ENCODE data around the gene MMADHC. TPM values are rescaled to one million over a fixed set of nuclear protein-coding genes. Genes with fewer than 3 reads are reported as not detected.
A peak's percentile ranks its signal among the peaks of the same experiment; 100 is the strongest.
"Not testable (repeated sequence)": the region's sequence is repeated elsewhere in the genome, so short reads cannot be mapped to it uniquely, and the experiment has no call there.

MMADHC gene
- polyA plus RNA-seq, 2 of the 4 experiments (the other 2 are of a cell fraction), result 103 to 180 TPM

DNA sequence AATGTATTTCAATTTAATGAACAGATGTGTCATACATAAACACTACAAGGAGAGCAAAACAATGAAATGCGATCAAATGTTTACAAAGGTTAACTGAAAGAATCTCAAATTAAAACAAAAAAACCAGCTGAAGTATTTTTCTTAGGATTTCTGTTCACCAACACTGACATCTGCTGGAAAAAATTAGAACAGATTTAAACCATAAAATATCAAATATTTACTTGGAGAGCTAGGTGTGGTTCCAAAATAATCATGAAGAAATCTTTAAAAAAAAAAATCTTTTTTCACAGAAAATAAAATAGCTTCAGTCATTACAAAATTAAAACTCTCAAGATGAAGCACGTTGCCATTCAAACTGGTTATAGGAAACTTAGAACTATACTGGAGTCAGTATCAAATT is 13.8 kb downstream of the MMADHC start:
- no peak overlapping the region for H3K4me3 ChIP-seq
- no peak for TF ChIP-seq MYC (IDR thresholded peaks at IDR 0.05; ENCODE audit: borderline replicate concordance, low read length)
- TF ChIP-seq, protein P1, sequence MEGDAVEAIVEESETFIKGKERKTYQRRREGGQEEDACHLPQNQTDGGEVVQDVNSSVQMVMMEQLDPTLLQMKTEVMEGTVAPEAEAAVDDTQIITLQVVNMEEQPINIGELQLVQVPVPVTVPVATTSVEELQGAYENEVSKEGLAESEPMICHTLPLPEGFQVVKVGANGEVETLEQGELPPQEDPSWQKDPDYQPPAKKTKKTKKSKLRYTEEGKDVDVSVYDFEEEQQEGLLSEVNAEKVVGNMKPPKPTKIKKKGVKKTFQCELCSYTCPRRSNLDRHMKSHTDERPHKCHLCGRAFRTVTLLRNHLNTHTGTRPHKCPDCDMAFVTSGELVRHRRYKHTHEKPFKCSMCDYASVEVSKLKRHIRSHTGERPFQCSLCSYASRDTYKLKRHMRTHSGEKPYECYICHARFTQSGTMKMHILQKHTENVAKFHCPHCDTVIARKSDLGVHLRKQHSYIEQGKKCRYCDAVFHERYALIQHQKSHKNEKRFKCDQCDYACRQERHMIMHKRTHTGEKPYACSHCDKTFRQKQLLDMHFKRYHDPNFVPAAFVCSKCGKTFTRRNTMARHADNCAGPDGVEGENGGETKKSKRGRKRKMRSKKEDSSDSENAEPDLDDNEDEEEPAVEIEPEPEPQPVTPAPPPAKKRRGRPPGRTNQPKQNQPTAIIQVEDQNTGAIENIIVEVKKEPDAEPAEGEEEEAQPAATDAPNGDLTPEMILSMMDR (IDR thresholded peaks at IDR 0.05), result peak; percentile 47; the same call in 2 of the 3 replicates
- H3K27ac ChIP-seq, result no peak overlapping the region
- ChIA-PET CTCF (interaction anchor here (0.6 to 1.7 kb wide), 6 partner anchors 10 to 1847 kb away, joined by 3 to 6 read pairs (median 4); no protein-coding TSS in a partner anchor), POLR2A (interaction anchor here (0.6 kb wide), 1 partner anchor 898 kb away, joined by 3 read pairs; no protein-coding TSS in a partner anchor)
- no peak overlapping the region for H3K4me2 ChIP-seq
- no peak for ATAC-seq
- FAIRE-seq, result no peak
- DNase-seq (ENCODE audit: low read depth in 1 of 2, low spot score in 1 of 2), result no peak
- no peaks in the 10 kb centered on the region for H3K9me3 ChIP-seq
- WGBS (ENCODE audit: missing lambda C conversion rate), result 41% methylated on average over 2 of the region's 2 CpGs
- H3K4me1 ChIP-seq, result no peaks in the 10 kb centered on the region; the same call in 2 of the 3 replicates

- Histone ChIP-seq H3K27ac (no peak overlapping the region), H3K9me3 (no peaks in the 10 kb centered on the region), H3K4me1 (no peaks in the 10 kb centered on the region; the same call in 2 of the 3 replicates), H3K4me3 (no peak overlapping the region), H3K4me2 (no peak overlapping the region)
- FAIRE-seq (no peak), DNase-seq (ENCODE audit: low read depth in 1 of 2, low spot score in 1 of 2) (no peak), ATAC-seq (no peak)
- TF ChIP-seq MYC (IDR thresholded peaks at IDR 0.05; ENCODE audit: borderline replicate concordance, low read length) (no peak), POLR2AphosphoS2 (conservative IDR thresholded peaks at IDR 0.05; ENCODE audit: low read length) (no peak)
- ChIA-PET POLR2A (interaction anchor here (0.6 to 1.0 kb wide), 3 partner anchors 10 to 15 kb away, joined by 3 to 4 read pairs (median 3); partner anchors contain the start of gene MMADHC), CTCF (interaction anchor here (0.6 to 1.7 kb wide), 6 partner anchors 9 to 1667 kb away, joined by 3 to 6 read pairs (median 3); no protein-coding TSS in a partner anchor)
- WGBS (ENCODE audit: missing lambda C conversion rate), result 83% methylated on average over 6 of the region's 6 CpGs
Measured at GRCh38 chr2:149572102-149572953, 15.2 kb downstream of the MMADHC start.

GRCh38 chr2:149568138-149568537 is 19.4 kb downstream of the MMADHC start:
- no peak overlapping the region for H3K4me3 ChIP-seq
- ATAC-seq (no peak), DNase-seq (ENCODE audit: low read depth in 1 of 2, low spot score in 1 of 2) (no peak), FAIRE-seq (no peak)
- H3K27ac ChIP-seq, result no peak overlapping the region
- H3K4me1 ChIP-seq, result no peaks in the 10 kb centered on the region
- 94% methylated on average over 3 of the region's 3 CpGs for WGBS (ENCODE audit: missing lambda C conversion rate)
- no peaks in the 10 kb centered on the region for H3K9me3 ChIP-seq
- CTCF ChIA-PET, result no interaction called here
- no peak overlapping the region for H3K4me2 ChIP-seq
- peak; percentile 83 for TF ChIP-seq MAFK (IDR thresholded peaks at IDR 0.05; ENCODE audit: partially characterized antibody)
- no peak for TF ChIP-seq ZFP36 (IDR thresholded peaks at IDR 0.05; ENCODE audit: borderline replicate concordance, partially characterized antibody)
- TF ChIP-seq EHMT2 (IDR thresholded peaks at IDR 0.05; ENCODE audit: low read depth), result no peak
- no peak for TF ChIP-seq KDM1A (IDR thresholded peaks at IDR 0.05; ENCODE audit: low read depth)
- POLR2A ChIA-PET, result no interaction called here

DNA sequence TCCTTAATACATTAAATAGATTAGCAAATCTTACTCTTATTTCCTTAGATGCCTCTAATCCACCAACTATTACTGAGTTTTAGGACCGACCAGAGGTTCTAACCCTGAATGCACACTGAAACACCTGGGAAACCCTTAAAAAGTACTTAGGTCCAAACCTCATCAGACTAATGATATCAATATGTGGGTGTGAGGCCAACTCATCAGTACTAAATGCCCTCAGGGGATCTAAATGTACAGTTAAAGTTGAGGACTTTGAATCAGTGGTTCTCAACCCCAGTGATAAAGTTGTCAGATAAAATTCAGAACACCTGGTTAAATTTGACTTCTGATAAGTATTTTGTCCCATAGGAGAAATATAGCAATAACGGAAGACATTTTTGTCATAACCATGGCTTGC is 20.9 kb downstream of the MMADHC start:
- TF ChIP-seq RARB (CRISPR knock-in tag; IDR thresholded peaks at IDR 0.05), result no peak
- no peak for TF ChIP-seq FOXS1 (CRISPR knock-in tag; IDR thresholded peaks at IDR 0.05)
- TF ChIP-seq CHD2 (IDR thresholded peaks at IDR 0.05; ENCODE audit: low read length, partially characterized antibody), result no peak
- H3K9me3 ChIP-seq, result no peaks in the 10 kb centered on the region
- DNase-seq (ENCODE audit: low read depth in 1 of 2, low spot score in 1 of 2), result no peak
- ChIA-PET POLR2A (no interaction called here), CTCF (no interaction called here)
- no peak overlapping the region for H3K27ac ChIP-seq
- H3K4me3 ChIP-seq, result no peak overlapping the region
- peaks cover 4% of the 10 kb centered on the region; the same call in 1 of the 3 replicates for H3K4me1 ChIP-seq
- no peak for FAIRE-seq
- ATAC-seq, result no peak
- H3K4me2 ChIP-seq, result no peak overlapping the region
- WGBS (ENCODE audit: missing lambda C conversion rate), result 86% methylated on average over 2 of the region's 2 CpGs

GRCh38 chr2:149565625-149566024 is 21.9 kb downstream of the MMADHC start:
- 96% methylated on average over 9 of the region's 9 CpGs for WGBS (ENCODE audit: missing lambda C conversion rate)
- DNase-seq (ENCODE audit: low read depth in 1 of 2, low spot score in 1 of 2); H3K9me3 ChIP-seq; ATAC-seq; H3K4me3 ChIP-seq; H3K4me2 ChIP-seq; H3K27ac ChIP-seq; H3K4me1 ChIP-seq; FAIRE-seq; CTCF ChIA-PET; POLR2A ChIA-PET: not testable (repeated sequence)
